OCI-LY7 (cell line): Measurements from ENCODE around the gene BEST2. TPM values are rescaled to one million over a fixed set of nuclear protein-coding genes. Genes with fewer than 3 reads are reported as not detected.

Experiments used
- Bru-seq: library from RNA; stranded (reverse); fragments of 400-500 nt; gene quantifications from one replicate; lab custom pipeline; 2021; lab: Mats Ljungman, UMichigan
- BruChase-seq, 2 experiments: library from RNA; stranded (reverse); fragments of 400-500 nt; gene quantifications; one replicate each; lab custom pipeline; 2021; lab: Mats Ljungman, UMichigan
- BruUV-seq: library from RNA; stranded (reverse); fragments of 400-500 nt; replicated peaks from 2 replicates; lab custom pipeline; 2021; lab: Mats Ljungman, UMichigan
- CTCF ChIA-PET: fragments of 300-600 bp; sonication (Branson Sonifier 250); formaldehyde crosslinking; loops from one replicate; lab custom pipeline; 2022; ENCODE audit warnings: antibody characterized with exemption; ENCODE audit not compliant: unreplicated experiment; lab: Charles Lee
- POLR2A ChIA-PET: fragments of 300-600 bp; sonication (Branson Sonifier 250); formaldehyde crosslinking; loops from one replicate; lab custom pipeline; 2022; ENCODE audit warnings: antibody characterized with exemption; lab: Charles Lee
- DNase-seq: peaks from one replicate; pipeline ENCODE4 v3.0.0-alpha.2; 2015; ENCODE audit warnings: low spot score
- H2AFZ ChIP-seq: fragments of 200-600 bp; sonication (generic), shearing (Covaris generic); 2 replicates; pipeline ENCODE4 v1.6.1; 2014; ENCODE audit warnings: mild to moderate bottlenecking, antibody characterized with exemption, low read length, moderate library complexity
- H3K27ac ChIP-seq: fragments of 200-600 bp; sonication (generic); 2 replicates; pipeline ENCODE4 v1.5.1; 2014; ENCODE audit warnings: mixed run types, low read depth, mild to moderate bottlenecking, moderate library complexity, low read length, inconsistent platforms; ENCODE audit not compliant: poor library complexity, severe bottlenecking
- H3K36me3 ChIP-seq: fragments of 200-600 bp; sonication (generic); 2 replicates; pipeline ENCODE4 v1.6.1; 2014; ENCODE audit warnings: mild to moderate bottlenecking, antibody characterized with exemption, low read length, moderate library complexity, mixed read lengths; ENCODE audit not compliant: insufficient read depth
- H3K4me1 ChIP-seq: fragments of 200-600 bp; sonication (generic); 2 replicates; pipeline ENCODE4 v1.5.1; 2014; ENCODE audit warnings: mild to moderate bottlenecking, low read length; ENCODE audit not compliant: insufficient read depth, poor library complexity, severe bottlenecking
- H3K4me2 ChIP-seq: fragments of 200-600 bp; sonication (generic); 2 replicates; pipeline ENCODE4 v1.6.1; 2014; ENCODE audit warnings: mild to moderate bottlenecking, low read length
- H3K4me3 ChIP-seq: fragments of 200-600 bp; sonication (generic); 2 replicates; pipeline ENCODE4 v1.5.1; 2014; ENCODE audit warnings: mild to moderate bottlenecking, low read depth, low read length; ENCODE audit not compliant: poor library complexity, severe bottlenecking
- H3K79me2 ChIP-seq: fragments of 200-600 bp; sonication (generic); 2 replicates; pipeline ENCODE4 v1.6.1; 2016; ENCODE audit warnings: low read depth, mild to moderate bottlenecking, low read length, moderate library complexity, mixed read lengths; ENCODE audit not compliant: insufficient read depth
- H3K9me2 ChIP-seq: fragments of 200-600 bp; sonication (generic); 2 replicates; pipeline ENCODE4 v1.6.1; 2016; ENCODE audit warnings: mild to moderate bottlenecking, low read length, mixed read lengths; ENCODE audit not compliant: insufficient read depth
- H3K9me3 ChIP-seq: fragments of 200-600 bp; sonication (generic); 2 replicates; pipeline ENCODE4 v1.6.1; 2014; ENCODE audit warnings: mild to moderate bottlenecking, mixed run types, low read length, mixed read lengths
- H4K20me1 ChIP-seq: fragments of 200-600 bp; sonication (generic); 2 replicates; pipeline ENCODE4 v1.6.1; 2014; ENCODE audit warnings: mild to moderate bottlenecking, antibody characterized with exemption, low read length, moderate library complexity, mixed read lengths; ENCODE audit not compliant: insufficient read depth
- CTCF ChIP-seq: fragments of 200-600 bp; sonication (generic); conservative IDR thresholded peaks from 2 replicates; pipeline ENCODE4 v1.5.1; 2014; ENCODE audit warnings: mild to moderate bottlenecking, antibody characterized with exemption, low read length, moderate library complexity, mixed read lengths
- EZH2phosphoT487 ChIP-seq: fragments of 200-600 bp; sonication (generic); IDR thresholded peaks from 2 replicates; pipeline ENCODE4 v1.6.1; 2018; ENCODE audit warnings: low read depth, borderline replicate concordance, mild to moderate bottlenecking, mixed run types, antibody characterized with exemption, low read length, moderate library complexity, mixed read lengths
- intact Hi-C: fragments of 100-400 bp; cut with micrococcal nuclease; formaldehyde crosslinking; loops from one replicate; pipeline ENCODE4 v1.10.0; 2022; ENCODE audit not compliant: unreplicated experiment
- long read RNA-seq: library from polyadenylated mRNA; stranded (forward); transcript quantifications from one replicate; pipeline ENCODE4 v2.0.0, GENCODE V29; 2022
- total RNA-seq, 2 experiments: library from RNA; depleted of rRNA in 1 of 2; stranded (reverse); fragments of >200 nt in 1 of 2; shearing (Covaris generic) in 1 of 2; gene quantifications; 2 replicates each; pipeline ENCODE4 v1.2.3, GENCODE V29; 2014 to 2022

The BEST2 gene
- total RNA-seq (2014; rRNA removed; shearing (Covaris generic)) (0.10 TPM in 1 of 2 replicates, not detected in the other), total RNA-seq (2022) (not detected in 2 replicates), Bru-seq, nascent RNA (not detected), BruChase-seq, experiment 1, labeled RNA remaining after a 6-hour chase (percentile 12 among the genes with signal in this experiment), BruChase-seq, experiment 2, labeled RNA remaining after a 2-hour chase (percentile 18 among the genes with signal in this experiment)
- long read RNA-seq, result 0 reads

GRCh38 chr19:12751635-12752034 lies at the start of gene BEST2:
Gene BEST2 (plus strand): TSS chr19:12751791. CDS start chr19:12752593, 802 bp downstream.
- Histone ChIP-seq H3K36me3 (peaks cover 22% of the 10 kb centered on the region), H3K27ac (no peak within 1 kb of the TSS), H4K20me1 (no peaks in the 10 kb centered on the region), H3K4me3 (no peak within 1 kb of the TSS), H2AFZ (no peak within 1 kb of the TSS), H3K4me1 (no peaks in the 10 kb centered on the region), H3K4me2 (no peak within 1 kb of the TSS), H3K9me2 (no peaks in the 10 kb centered on the region), H3K9me3 (peaks cover 11% of the 10 kb centered on the region; the same call in 1 of the 2 replicates), H3K79me2 (no peaks in the 10 kb centered on the region)
- ChIA-PET POLR2A (no interaction called here), CTCF (no interaction called here)
- DNase-seq, result no peak
- no TSS peak for BruUV-seq
- intact Hi-C loops, result no loop called here
- TF ChIP-seq EZH2phosphoT487, result no peak
- no peak for TF ChIP-seq CTCF

- no TSS peak for BruUV-seq
- intact Hi-C loops, result no loop called here
- ChIA-PET CTCF (interaction anchor here (0.5 to 0.6 kb wide), 3 partner anchors 15 to 352 kb away, joined by 3 read pairs; no protein-coding TSS in a partner anchor), POLR2A (no interaction called here)
- Histone ChIP-seq H4K20me1 (no peaks in the 10 kb centered on the region), H3K9me3 (no peaks in the 10 kb centered on the region), H3K9me2 (no peaks in the 10 kb centered on the region), H3K36me3 (peaks cover 96% of the 10 kb centered on the region), H2AFZ (no peak overlapping the region), H3K4me2 (no peak overlapping the region), H3K4me3 (no peak overlapping the region), H3K4me1 (no peaks in the 10 kb centered on the region), H3K79me2 (no peaks in the 10 kb centered on the region), H3K27ac (no peak overlapping the region)
- TF ChIP-seq CTCF (no peak), EZH2phosphoT487 (no peak)
- peak; percentile 83 for DNase-seq
Measured at GRCh38 chr19:12703046-12703445, 48.5 kb upstream of the BEST2 start.

GRCh38 chr19:12705169-12705568 lies 46.4 kb upstream of the BEST2 start:
- no peaks in the 10 kb centered on the region for H4K20me1 ChIP-seq
- no peaks in the 10 kb centered on the region for H3K79me2 ChIP-seq
- no peak overlapping the region for H3K4me3 ChIP-seq
- H3K4me1 ChIP-seq, result no peaks in the 10 kb centered on the region
- TF ChIP-seq EZH2phosphoT487, result no peak
- no peak for TF ChIP-seq CTCF
- POLR2A ChIA-PET, result no interaction called here
- intact Hi-C loops, result no loop called here
- H3K36me3 ChIP-seq, result peaks cover 98% of the 10 kb centered on the region
- no peaks in the 10 kb centered on the region for H3K9me3 ChIP-seq
- H3K9me2 ChIP-seq, result no peaks in the 10 kb centered on the region
- H3K4me2 ChIP-seq, result no peak overlapping the region
- H3K27ac ChIP-seq, result no peak overlapping the region
- BruUV-seq, result no TSS peak
- no peak for DNase-seq
- H2AFZ ChIP-seq, result no peak overlapping the region
- CTCF ChIA-PET, result no interaction called here
